GM18507 (cell line): Measurements from ENCODE around the gene KIF22.
"Not testable (repeated sequence)": the region's sequence is repeated elsewhere in the genome, so short reads cannot be mapped to it uniquely, and the experiment has no call there.

Source experiments
- DNase-seq: peaks from one replicate; pipeline ENCODE4 v3.0.0; 2011; ENCODE audit warnings: low read depth; ENCODE audit not compliant: insufficient read length; ENCODE audit errors: extremely low spot score
- FAIRE-seq: peaks from 2 replicates; lab custom pipeline; 2011; peaks lifted over from hg19 to GRCh38; lab: Jason Lieb, UNC

The KIF22 gene

GRCh38 chr16:29791845-29792807 lies 1.6 kb downstream of the KIF22 start:
- FAIRE-seq (no peak), DNase-seq (no peak)

GRCh38 chr16:29793153-29793552 lies 2.6 kb downstream of the KIF22 start:
- not testable (repeated sequence) for FAIRE-seq, DNase-seq

GRCh38 chr16:29794231-29794710 lies 3.7 kb downstream of the KIF22 start:
- DNase-seq (no peak), FAIRE-seq (no peak)

DNA sequence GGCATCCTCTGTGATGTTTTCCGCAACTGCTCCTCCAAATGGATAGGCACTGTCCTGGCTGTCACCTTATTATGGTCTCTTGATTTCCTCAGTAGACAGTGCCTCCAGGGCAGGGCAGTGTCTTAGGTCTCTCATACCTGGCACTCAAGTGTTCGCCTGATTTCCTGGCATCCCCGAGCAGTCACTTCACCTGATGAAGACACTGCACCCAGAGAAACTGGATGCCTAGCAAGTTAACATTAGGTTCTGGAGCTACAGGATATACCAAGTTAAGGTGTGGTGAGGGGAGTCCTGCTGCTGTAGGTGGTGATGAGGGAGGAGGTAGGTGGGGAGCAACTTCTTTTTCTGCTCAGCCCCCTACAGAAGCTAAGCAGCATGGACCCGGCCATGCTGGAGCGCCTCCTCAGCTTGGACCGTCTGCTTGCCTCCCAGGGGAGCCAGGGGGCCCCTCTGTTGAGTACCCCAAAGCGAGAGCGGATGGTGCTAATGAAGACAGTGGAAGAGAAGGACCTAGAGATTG lies 11.9 kb downstream of the KIF22 start:
- no peak for FAIRE-seq

DNA sequence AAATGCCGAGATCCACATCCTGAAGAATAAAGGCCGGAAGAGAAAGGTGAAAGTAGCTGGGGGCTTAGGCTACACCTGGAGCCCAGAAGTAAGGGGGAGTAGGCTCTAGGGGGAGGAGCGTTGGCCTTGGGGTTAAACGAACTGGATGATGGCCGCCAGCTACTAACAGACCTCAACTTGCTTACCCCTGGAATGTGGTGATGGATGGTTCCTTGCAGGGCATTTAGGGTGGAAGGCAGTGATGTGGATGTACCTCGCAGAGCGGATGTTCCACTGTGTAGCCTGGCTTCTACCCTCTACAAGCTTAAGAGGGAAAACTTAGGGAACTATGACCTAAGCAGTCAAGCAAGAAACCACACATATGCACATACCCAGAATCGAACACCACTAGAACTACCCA lies 13.5 kb downstream of the KIF22 start:
- FAIRE-seq: no peak

More for the DNA sequence above, 11.9 kb downstream of the KIF22 start:
- no peak for DNase-seq

DNA sequence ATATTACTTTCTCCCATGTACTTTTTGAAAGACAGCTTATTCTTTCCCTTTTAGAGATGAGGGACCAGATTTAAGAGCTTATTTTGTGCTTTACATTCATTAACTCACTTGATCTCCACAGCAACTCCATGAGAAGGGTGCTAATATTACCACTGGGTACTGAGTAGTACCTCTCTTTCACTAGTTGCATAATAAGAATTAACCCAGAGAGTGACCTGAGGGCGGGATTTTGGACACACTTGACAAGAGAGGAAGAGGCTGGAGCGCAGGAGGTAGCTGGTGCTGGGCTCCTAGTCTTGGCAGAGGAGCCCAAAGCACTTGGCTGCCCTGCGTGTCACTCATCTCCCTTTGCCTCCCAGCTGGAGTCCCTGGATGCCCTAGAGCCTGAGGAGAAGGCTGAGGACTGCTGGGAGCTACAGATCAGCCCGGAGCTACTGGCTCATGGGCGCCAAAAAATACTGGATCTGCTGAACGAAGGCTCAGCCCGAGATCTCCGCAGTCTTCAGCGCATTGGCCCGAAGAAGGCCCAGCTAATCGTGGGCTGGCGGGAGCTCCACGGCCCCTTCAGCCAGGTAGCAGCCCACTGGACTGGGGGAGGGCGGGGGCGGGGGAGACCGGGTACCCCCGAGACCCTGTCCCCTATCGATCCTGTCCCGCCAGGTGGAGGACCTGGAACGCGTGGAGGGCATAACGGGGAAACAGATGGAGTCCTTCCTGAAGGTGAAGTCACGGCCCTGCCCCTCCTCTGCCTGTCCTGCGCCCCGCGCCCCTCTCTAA lies 14.1 kb downstream of the KIF22 start:
- FAIRE-seq: no peak

More for the DNA sequence above, 13.5 kb downstream of the KIF22 start:
- no peak for DNase-seq

GRCh38 chr16:29805232-29806098 lies 14.9 kb downstream of the KIF22 start:
- FAIRE-seq (peak; percentile 96), DNase-seq (peak; percentile 83)

More for the DNA sequence above, 14.1 kb downstream of the KIF22 start:
- DNase-seq: no peak

GRCh38 chr16:29806099-29806579 lies 15.6 kb downstream of the KIF22 start, which contains the start of gene MAZ:
Gene MAZ (plus strand): TSS chr16:29806529. CDS start chr16:29806702, 173 bp downstream.
- no peak for FAIRE-seq
- DNase-seq: no peak

GRCh38 chr16:29806641-29807425 lies 16.3 kb downstream of the KIF22 start:
- no peak for FAIRE-seq
- DNase-seq: no peak

- FAIRE-seq (peak; percentile 84), DNase-seq (no peak)
These were observed 17.1 kb downstream of the KIF22 start for GRCh38 chr16:29807426-29808218.

DNA sequence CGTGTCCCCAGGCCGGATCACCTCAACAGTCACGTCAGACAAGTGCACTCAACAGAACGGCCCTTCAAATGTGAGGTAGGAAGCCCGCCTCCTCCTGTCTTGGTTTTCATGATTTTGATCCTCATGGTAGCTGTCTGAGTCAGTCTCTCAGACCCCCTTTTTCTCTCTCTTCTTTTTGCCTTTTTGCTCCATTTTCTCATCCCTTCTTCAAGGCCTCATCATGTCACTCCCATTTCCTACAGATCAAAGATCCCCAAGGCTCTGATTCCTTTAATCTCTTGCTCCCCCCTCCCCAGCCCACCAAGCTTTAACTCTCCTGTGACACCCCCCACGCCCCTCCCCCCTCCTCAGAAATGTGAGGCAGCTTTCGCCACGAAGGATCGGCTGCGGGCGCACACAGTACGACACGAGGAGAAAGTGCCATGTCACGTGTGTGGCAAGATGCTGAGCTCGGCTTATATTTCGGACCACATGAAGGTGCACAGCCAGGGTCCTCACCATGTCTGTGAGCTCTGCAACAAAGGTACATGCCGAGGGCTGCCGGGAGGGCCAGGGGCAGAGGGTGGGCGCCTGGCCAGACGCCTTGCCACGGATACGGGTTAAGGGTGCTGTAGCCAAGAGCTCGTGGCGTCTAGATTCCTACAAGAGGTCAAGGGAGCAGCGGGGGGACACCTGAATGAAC lies 17.8 kb downstream of the KIF22 start:
- FAIRE-seq (no peak), DNase-seq (no peak)

DNA sequence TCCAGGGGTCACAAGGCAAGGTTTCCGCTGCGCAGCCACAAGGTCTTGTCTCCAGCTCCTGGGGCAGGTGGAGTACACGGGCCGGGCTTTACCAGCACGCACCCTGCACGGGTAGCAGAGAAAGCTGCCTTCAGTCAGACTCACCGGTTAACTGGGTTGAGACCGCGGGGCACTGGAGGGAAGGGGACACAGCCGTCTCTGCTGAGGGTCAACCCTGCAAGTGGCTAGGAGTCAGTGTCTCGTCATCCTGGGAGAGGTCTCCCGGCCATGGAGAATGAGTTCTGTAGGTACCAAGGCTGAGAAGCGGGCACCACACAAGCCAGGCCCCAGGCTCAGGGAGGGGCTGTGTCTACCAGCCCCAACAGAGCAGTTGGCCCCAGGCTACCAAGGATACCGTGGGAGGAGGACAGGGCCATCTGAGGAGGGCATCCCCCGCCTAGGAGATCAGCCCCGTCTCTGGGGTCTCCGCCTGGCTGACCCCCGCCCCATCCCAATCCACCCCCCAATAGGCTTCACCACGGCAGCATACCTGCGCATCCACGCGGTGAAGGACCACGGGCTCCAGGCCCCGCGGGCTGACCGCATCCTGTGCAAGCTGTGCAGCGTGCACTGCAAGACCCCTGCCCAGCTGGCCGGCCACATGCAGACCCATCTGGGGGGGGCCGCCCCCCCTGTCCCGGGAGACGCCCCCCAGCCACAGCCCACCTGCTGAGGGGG lies 18.6 kb downstream of the KIF22 start:
- no peak for DNase-seq
- FAIRE-seq: no peak

DNA sequence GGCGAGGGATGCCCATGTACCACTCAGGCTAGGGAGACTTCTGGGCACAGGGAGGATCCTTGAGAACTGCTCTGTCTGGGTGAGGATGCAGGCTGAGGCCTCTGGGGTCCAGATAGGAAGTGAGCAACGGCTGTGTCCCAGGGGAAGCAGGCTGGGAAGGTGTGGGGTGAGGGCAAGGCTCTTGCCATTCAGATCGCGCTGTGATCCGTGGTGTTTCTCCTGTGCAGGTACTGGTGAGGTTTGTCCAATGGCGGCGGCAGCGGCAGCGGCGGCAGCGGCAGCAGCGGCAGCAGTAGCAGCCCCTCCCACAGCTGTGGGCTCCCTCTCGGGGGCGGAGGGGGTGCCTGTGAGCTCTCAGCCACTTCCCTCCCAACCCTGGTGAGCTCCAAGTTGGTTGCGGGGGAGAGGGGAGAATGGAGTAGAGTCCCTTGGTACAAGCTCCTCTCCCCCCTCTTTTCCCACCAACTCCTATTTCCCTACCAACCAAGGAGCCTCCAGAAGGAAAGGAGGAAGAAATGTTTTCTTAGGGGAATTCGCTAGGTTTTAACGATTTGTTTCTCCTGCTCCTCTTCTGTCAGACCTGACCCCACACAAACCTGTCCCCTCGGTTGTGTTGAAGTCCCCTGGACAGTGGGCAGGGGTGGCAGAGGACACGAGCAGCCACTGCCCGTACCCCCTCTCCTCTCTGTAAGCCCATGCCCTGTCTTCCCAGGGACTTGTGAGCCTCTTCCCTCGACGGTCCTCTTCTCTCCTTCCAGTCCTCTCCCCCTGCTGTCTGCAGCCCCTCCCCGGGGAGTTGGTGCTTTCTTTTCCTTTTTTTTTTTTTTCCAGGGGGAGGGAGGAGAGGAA lies 19.5 kb downstream of the KIF22 start:
- FAIRE-seq: no peak

DNA sequence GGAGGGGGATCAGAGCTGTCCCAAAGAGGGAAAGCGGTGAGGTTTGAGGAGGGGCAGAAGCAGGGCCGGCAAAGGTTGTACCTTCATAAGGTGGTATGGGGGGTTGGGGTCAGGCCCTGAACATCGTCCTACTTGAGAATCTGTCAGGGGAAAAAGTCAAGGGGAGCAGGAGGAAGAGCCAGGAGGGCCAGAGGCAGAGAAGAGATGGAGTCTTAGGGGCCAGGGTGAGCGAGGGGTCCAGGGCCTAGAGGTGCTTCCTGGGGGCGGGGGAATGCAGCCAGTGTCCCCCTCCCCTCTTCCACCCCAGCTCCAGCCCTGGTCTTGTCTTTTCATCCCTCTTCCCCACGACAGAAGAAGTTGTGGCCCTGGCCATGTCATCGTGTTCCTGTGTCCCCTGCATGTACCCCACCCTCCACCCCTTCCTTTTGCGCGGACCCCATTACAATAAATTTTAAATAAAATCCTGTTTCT lies 20.2 kb downstream of the KIF22 start:
- DNase-seq (no peak), FAIRE-seq (no peak)

More for the DNA sequence above, 19.5 kb downstream of the KIF22 start:
- DNase-seq: no peak
